Activated CD8-positive, alpha-beta memory T cell treated with anti-CD3 and anti-CD28 coated beads, Interleukin-2, amount 10 ng/mL, durations not matched to agents 7 days and 5 days (primary cell): ENCODE measurements around the gene ZGPAT. TPM values are rescaled to one million over a fixed set of nuclear protein-coding genes. Genes with fewer than 3 reads are reported as not detected.

Experiments used
- ATAC-seq: fragments of 150-1000 bp; cut with Tn5 transposase; one replicate; pipeline ENCODE4 v1.10.0; 2021; ENCODE audit warnings: moderate library complexity
- CTCF ChIA-PET: fragments of 350-600 bp; sonication (Branson Sonifier 250); formaldehyde crosslinking; loops from one replicate; lab custom pipeline; 2021; ENCODE audit warnings: antibody characterized with exemption; lab: Charles Lee
- DNase-seq: peaks from one replicate; pipeline ENCODE4 v3.0.0-alpha.2; 2020
- H3K27ac Mint-ChIP-seq: one replicate; pipeline ENCODE4 v1.8.0; 2021; ENCODE audit warnings: mild to moderate bottlenecking, mixed read lengths
- H3K27me3 Mint-ChIP-seq: one replicate; pipeline ENCODE4 v1.8.0; 2021; ENCODE audit warnings: mixed read lengths
- H3K36me3 Mint-ChIP-seq: one replicate; pipeline ENCODE4 v1.8.0; 2021; ENCODE audit warnings: mild to moderate bottlenecking, mixed read lengths
- H3K4me1 Mint-ChIP-seq: one replicate; pipeline ENCODE4 v1.8.0; 2021; ENCODE audit warnings: mixed read lengths
- H3K4me3 Mint-ChIP-seq: one replicate; pipeline ENCODE4 v1.8.0; 2021; ENCODE audit warnings: mild to moderate bottlenecking, moderate library complexity, mixed read lengths
- H3K9me3 Mint-ChIP-seq: one replicate; pipeline ENCODE4 v1.8.0; 2022; ENCODE audit warnings: low read depth, mixed read lengths
- total RNA-seq, 2 experiments: library from RNA; stranded (reverse); gene quantifications; one replicate each; pipeline ENCODE4 v1.2.3, GENCODE V29; 2021

The ZGPAT gene
- total RNA-seq, 2 experiments from 2014 or later: 38.8 to 54.6 TPM

DNA sequence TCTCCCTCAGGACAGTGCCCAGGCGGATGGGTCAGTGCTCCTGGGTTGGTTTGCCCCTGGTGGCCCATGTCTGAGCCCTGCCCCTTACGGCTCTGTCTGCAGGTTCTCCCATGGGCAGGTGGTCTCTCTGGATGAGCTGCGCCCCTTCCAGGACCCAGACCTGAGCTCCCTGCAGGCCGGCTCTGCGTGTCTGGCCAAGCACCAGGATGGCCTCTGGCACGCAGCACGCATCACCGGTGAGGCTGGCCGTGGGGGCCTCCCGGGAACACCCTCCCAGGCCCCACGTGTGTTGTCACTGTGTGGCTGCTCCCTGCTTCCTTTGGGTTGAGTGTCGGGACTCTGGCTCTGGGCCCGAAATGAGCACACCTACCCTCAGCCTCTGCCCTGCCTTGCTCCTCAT lies 25.3 kb downstream of the ZGPAT start:
- Mint-ChIP-seq H3K36me3 (peaks cover 22% of the 10 kb centered on the region), H3K4me3 (no peak overlapping the region), H3K27me3 (no peaks in the 10 kb centered on the region), H3K4me1 (peaks cover 26% of the 10 kb centered on the region), H3K27ac (no peak overlapping the region), H3K9me3 (no peaks in the 10 kb centered on the region)
- DNase-seq: no peak
- no peak for ATAC-seq
- CTCF ChIA-PET: no interaction called here

DNA sequence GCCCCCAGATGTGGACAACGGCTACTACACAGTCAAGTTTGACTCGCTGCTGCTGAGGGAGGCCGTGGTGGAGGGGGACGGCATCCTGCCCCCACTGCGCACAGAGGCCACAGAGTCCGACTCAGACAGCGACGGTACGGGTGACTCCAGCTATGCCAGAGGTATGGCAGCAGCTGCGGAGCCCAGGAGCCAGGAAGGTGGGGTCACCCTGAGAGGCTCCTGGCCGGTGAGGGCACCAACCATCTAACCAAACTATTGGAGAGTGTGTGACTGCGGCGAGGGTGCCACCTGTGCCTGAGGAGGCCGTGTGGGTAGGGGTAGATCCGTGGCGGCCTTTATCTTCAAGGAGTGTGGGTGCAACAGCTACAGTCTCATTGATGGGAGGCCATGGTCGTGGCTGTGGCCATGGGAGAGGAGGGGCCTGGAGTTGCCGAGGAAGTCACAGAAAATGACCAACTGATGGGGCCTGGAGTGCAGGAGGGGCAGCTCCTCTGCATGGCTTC lies 25.8 kb downstream of the ZGPAT start:
- H3K36me3 Mint-ChIP-seq: peaks cover 18% of the 10 kb centered on the region
- H3K4me1 Mint-ChIP-seq: peaks cover 29% of the 10 kb centered on the region
- ATAC-seq (no peak), DNase-seq (no peak)
- peak overlapping the region; percentile 41 for H3K27ac Mint-ChIP-seq
- no peaks in the 10 kb centered on the region for H3K27me3 Mint-ChIP-seq
- H3K9me3 Mint-ChIP-seq: no peaks in the 10 kb centered on the region
- CTCF ChIA-PET: no interaction called here
- H3K4me3 Mint-ChIP-seq: no peak overlapping the region

DNA sequence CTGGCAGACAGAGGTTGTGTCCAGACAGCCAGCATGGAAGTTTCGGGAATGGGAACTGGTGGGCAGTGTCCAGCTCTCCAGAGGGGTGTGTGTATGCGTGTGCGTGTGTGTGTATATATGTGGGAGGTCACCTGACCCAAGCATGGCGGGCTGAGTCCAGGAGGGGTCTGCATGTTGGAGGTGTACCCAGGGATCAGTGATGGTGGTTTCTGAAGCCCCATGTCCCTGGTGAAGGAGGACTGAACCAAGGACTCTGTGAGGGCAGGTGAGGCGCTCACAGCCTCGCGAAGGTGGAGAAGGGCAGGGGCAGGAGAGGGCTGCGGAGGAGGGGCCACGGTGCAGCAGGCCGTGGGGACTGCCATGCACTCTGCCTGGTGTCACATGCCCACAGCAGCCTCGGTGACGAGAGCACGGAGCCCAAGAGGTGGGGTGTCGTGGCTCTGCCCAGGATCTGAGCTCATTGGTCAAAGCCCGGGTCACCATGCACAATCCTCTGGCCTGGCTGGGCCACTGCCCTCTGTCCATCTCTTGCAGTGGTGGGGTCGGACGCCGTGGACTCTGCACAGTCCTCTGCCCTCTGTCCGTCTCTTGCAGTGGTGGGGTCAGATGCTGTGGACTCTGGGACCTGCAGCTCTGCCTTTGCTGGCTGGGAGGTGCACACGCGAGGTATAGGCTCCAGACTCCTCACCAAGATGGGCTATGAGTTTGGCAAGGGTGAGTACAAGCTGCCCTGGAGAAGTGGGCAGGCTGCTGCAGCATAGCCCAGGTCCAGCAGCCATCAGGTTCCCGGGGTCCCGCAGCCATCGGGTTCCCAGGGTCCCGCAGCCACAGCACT lies 26.5 kb downstream of the ZGPAT start:
- H3K9me3 Mint-ChIP-seq: no peaks in the 10 kb centered on the region
- DNase-seq: peak; percentile 40
- peak overlapping the region; percentile 41 for H3K27ac Mint-ChIP-seq
- H3K36me3 Mint-ChIP-seq: peaks cover 16% of the 10 kb centered on the region
- no peak for ATAC-seq
- peaks cover 29% of the 10 kb centered on the region for H3K4me1 Mint-ChIP-seq
- no peak overlapping the region for H3K4me3 Mint-ChIP-seq
- H3K27me3 Mint-ChIP-seq: no peaks in the 10 kb centered on the region
- CTCF ChIA-PET: interaction anchor here (2.3 kb wide), 1 partner anchor 93 kb away, joined by 5 read pairs; no protein-coding TSS in a partner anchor

GRCh38 chr20:63734946-63735858 lies 27.4 kb downstream of the ZGPAT start:
- CTCF ChIA-PET: interaction anchor here (1.0 to 3.4 kb wide), 7 partner anchors 16 to 303 kb away, joined by 3 to 27 read pairs (median 6); partner anchors contain the start of genes ARFRP1, TPD52L2 and ZGPAT
- no peaks in the 10 kb centered on the region for H3K27me3 Mint-ChIP-seq

GRCh38 chr20:63735859-63736718 lies 28.2 kb downstream of the ZGPAT start, which contains the start of gene LIME1:
TSS of gene LIME1 (plus strand) at chr20:63736664. CDS start at chr20:63737550, 886 bp downstream.
- peaks cover 8% of the 10 kb centered on the region for H3K36me3 Mint-ChIP-seq
- no peaks in the 10 kb centered on the region for H3K27me3 Mint-ChIP-seq
- peaks cover 29% of the 10 kb centered on the region for H3K4me1 Mint-ChIP-seq
- CTCF ChIA-PET: interaction anchor here (0.9 to 3.4 kb wide), 16 partner anchors 9 to 342 kb away, joined by 3 to 27 read pairs (median 4); partner anchors contain the start of genes ARFRP1, PTK6, RTEL1 and TPD52L2
- DNase-seq (peak; percentile 92), ATAC-seq (peak; percentile 43)
- no peaks in the 10 kb centered on the region for H3K9me3 Mint-ChIP-seq
- peak within 1 kb of the TSS; percentile 90 for H3K27ac Mint-ChIP-seq
- H3K4me3 Mint-ChIP-seq: peak within 1 kb of the TSS; percentile 80

More at GRCh38 chr20:63734946-63735858, 27.4 kb downstream of the ZGPAT start:
- ATAC-seq (no peak), DNase-seq (peak; percentile 42)
- Mint-ChIP-seq H3K36me3 (peaks cover 10% of the 10 kb centered on the region), H3K27ac (no peak overlapping the region), H3K4me3 (no peak overlapping the region), H3K9me3 (no peaks in the 10 kb centered on the region), H3K4me1 (peaks cover 29% of the 10 kb centered on the region)

- peak overlapping the region; percentile 90 for H3K27ac Mint-ChIP-seq
- H3K4me1 Mint-ChIP-seq: peaks cover 29% of the 10 kb centered on the region
- ATAC-seq (peak; percentile 28), DNase-seq (peak; percentile 86)
- H3K36me3 Mint-ChIP-seq: peaks cover 8% of the 10 kb centered on the region
- no peaks in the 10 kb centered on the region for H3K9me3 Mint-ChIP-seq
- H3K27me3 Mint-ChIP-seq: no peaks in the 10 kb centered on the region
- CTCF ChIA-PET: interaction anchor here (0.9 to 3.4 kb wide), 17 partner anchors 10 to 341 kb away, joined by 3 to 27 read pairs (median 5); partner anchors contain the start of genes ARFRP1, PTK6, RTEL1 and TPD52L2
- peak overlapping the region; percentile 80 for H3K4me3 Mint-ChIP-seq
These were observed 29.3 kb downstream of the ZGPAT start for GRCh38 chr20:63736893-63737694.

DNA sequence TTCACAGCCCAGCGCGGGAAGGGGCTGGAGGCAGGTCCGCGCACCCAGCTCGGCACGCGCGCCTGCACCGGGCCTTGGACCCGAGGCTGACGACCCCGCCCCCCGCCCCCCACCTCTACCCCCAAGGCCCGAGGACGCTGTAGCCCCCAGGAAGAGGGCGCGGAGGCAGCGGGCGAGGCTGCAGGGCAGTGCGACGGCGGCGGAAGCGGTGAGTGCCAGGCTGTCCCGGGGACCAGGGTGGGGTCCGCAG lies 29.8 kb downstream of the ZGPAT start:
- Mint-ChIP-seq H3K4me1 (peaks cover 29% of the 10 kb centered on the region), H3K36me3 (peaks cover 8% of the 10 kb centered on the region), H3K27ac (no peak overlapping the region), H3K27me3 (no peaks in the 10 kb centered on the region), H3K4me3 (peak overlapping the region; percentile 80), H3K9me3 (no peaks in the 10 kb centered on the region)
- peak; percentile 1 for ATAC-seq
- no peak for DNase-seq
- CTCF ChIA-PET: interaction anchor here (1.1 to 3.4 kb wide), 6 partner anchors 16 to 301 kb away, joined by 3 to 27 read pairs (median 6); partner anchors contain the start of genes ARFRP1, PTK6 and ZGPAT

DNA sequence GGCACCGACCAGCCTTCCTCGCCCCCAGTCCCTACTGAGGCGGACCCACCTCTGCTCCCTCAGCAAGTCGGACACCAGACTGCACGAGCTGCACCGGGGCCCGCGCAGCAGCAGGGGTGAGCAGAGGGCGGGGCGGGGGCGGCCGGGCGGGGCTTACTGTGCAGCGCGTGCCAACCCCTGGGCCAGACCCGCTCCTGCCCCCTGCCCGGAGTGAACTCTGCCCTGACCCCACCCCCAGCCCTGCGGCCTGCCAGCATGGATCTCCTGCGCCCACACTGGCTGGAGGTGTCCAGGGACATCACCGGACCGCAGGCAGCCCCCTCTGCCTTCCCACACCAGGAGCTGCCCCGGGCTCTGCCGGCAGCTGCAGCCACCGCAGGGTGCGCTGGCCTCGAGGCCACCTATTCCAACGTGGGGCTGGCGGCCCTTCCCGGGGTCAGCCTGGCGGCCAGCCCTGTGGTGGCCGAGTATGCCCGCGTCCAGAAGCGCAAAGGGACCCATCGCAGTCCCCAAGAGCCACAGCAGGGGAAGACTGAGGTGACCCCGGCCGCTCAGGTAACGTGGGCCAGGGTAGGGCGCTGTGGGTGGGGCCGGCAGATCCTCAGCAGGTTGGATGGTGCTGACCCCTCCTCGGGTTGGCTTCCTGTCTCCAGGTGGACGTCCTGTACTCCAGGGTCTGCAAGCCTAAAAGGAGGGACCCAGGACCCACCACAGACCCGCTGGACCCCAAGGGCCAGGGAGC lies 30.3 kb downstream of the ZGPAT start:
- Mint-ChIP-seq H3K4me1 (peaks cover 29% of the 10 kb centered on the region), H3K36me3 (peaks cover 8% of the 10 kb centered on the region), H3K9me3 (no peaks in the 10 kb centered on the region), H3K27me3 (no peaks in the 10 kb centered on the region), H3K27ac (no peak overlapping the region), H3K4me3 (peak overlapping the region; percentile 80)
- ATAC-seq (peak; percentile 14), DNase-seq (peak; percentile 60)
- CTCF ChIA-PET: interaction anchor here (1.1 to 3.4 kb wide), 4 partner anchors 17 to 126 kb away, joined by 3 to 27 read pairs (median 6); partner anchors contain the start of genes ARFRP1 and ZGPAT

DNA sequence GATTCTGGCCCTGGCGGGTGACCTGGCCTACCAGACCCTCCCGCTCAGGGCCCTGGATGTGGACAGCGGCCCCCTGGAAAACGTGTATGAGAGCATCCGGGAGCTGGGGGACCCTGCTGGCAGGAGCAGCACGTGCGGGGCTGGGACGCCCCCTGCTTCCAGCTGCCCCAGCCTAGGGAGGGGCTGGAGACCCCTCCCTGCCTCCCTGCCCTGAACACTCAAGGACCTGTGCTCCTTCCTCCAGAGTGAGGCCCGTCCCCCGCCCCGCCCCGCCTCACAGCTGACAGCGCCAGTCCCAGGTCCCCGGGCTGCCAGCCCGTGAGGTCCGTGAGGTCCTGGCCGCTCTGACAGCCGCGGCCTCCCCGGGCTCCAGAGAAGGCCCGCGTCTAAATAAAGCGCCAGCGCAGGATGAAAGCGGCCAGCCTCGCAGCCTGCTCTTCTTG lies 30.9 kb downstream of the ZGPAT start:
- H3K4me3 Mint-ChIP-seq: peak overlapping the region; percentile 80
- no peaks in the 10 kb centered on the region for H3K27me3 Mint-ChIP-seq
- peaks cover 5% of the 10 kb centered on the region for H3K36me3 Mint-ChIP-seq
- CTCF ChIA-PET: interaction anchor here (1.1 to 3.4 kb wide), 5 partner anchors 12 to 125 kb away, joined by 5 to 27 read pairs (median 6); partner anchors contain the start of genes ARFRP1 and ZGPAT
- H3K4me1 Mint-ChIP-seq: peaks cover 29% of the 10 kb centered on the region
- H3K9me3 Mint-ChIP-seq: no peaks in the 10 kb centered on the region
- no peak overlapping the region for H3K27ac Mint-ChIP-seq
- ATAC-seq: no peak
- peak; percentile 57 for DNase-seq

- Mint-ChIP-seq H3K4me1 (peaks cover 23% of the 10 kb centered on the region), H3K4me3 (peak within 1 kb of the TSS; percentile 80), H3K36me3 (no peaks in the 10 kb centered on the region), H3K27ac (no peak within 1 kb of the TSS), H3K9me3 (no peaks in the 10 kb centered on the region), H3K27me3 (no peaks in the 10 kb centered on the region)
- CTCF ChIA-PET: interaction anchor here (1.1 to 2.1 kb wide), 3 partner anchors 11 to 125 kb away, joined by 6 to 7 read pairs (median 6); partner anchors contain the start of genes ARFRP1 and ZGPAT
- DNase-seq (peak; percentile 71), ATAC-seq (peak; percentile 57)
These were observed 31.6 kb downstream of the ZGPAT start, which contains the start of gene SLC2A4RG for GRCh38 chr20:63739130-63740069. TSS of gene SLC2A4RG (plus strand) at chr20:63739776. CDS start at chr20:63739913, 137 bp downstream.
